Measurements from ENCODE around the gene SRSF2. TPM values are rescaled to one million over a fixed set of nuclear protein-coding genes. Genes with fewer than 3 reads are reported as not detected.
"Not testable (repeated sequence)": the region's sequence is repeated elsewhere in the genome, so short reads cannot be mapped to it uniquely, and the experiment has no call there.

The SRSF2 gene
- total RNA-seq, 1 donor = 375 TPM

DNA sequence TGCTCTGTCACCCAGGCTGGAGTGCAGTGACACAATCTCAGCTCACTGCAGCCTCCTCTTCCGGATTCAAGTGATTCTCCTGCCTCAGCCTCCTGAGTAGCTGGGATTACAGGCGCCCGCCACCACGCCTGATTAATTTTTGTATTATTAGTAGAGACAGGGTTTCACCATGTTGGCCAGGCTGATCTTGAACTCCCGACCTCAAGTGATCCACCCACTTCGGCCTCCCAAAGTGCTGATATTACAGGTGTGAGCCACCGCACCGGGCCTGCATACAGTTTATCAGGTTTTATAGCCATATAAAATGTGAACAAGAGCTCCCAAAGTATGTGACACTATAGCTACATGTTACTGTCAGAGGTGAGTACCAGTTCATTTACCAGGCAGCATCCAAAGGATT is 14.2 kb downstream of the SRSF2 start:
- not testable (repeated sequence) for DNase-seq (ENCODE audit: low read depth in 2 of 3, low spot score in 2 of 3)

DNA sequence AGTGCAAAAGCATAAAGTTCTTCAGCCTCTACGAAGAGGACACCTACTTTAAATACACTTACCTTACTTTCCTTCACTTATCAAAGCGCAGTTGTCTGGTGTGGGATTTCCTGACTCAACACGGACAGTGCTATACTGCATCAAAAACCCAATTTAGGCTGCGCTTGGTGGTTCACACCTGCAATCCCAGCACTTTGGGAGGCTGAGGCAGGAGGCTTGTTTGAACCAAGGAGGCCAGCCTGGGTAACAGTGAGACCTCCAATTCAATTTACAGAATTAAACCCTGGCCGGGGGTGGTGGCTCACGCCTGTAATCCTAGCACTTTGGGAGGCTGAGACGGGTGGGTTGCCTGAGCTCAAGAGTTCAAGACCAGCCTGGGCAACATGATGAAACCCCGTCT is 14.9 kb downstream of the SRSF2 start:
- DNase-seq (ENCODE audit: low read depth in 2 of 3, low spot score in 2 of 3) = no peak

DNA sequence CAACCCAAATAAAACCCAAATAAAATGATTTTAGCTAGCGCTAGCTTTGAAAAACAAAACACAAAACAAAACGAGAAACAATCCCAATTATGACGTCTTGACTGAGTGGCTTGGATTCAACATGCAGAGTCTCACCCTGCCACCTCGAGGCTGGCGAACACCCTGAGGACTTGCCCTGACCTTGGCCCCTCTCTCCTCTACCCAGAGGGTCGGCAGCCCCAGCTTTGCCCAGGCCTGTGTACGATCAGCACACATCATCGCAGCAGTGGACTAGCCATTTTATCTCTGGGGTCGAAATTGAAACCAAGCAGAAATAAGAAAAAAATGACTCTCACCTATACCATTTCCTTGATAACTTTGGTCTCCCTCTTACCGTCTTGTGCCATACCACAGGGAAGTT is 15.7 kb downstream of the SRSF2 start:
- DNase-seq (ENCODE audit: low read depth in 2 of 3, low spot score in 2 of 3) = no peak

DNA sequence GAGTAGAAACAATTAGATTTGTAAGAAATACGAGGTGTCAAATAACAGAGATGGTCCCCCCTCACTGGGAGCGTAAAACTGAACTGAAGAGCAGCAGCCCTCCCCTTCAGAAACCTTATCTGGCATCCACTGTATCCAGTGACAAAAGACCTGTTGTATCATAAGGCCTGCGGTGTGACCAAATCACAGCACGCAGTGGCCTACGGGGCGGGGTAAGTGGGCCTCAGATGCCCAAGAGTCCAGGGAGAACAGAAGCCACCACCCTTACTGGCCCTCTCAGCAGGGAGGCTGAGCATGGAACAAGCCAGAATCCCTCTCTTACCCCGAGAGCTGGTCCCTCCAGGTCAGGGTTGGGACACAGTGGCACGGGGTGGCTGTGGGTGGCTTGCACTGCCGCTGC is 16.2 kb downstream of the SRSF2 start:
- DNase-seq (ENCODE audit: low read depth in 2 of 3, low spot score in 2 of 3) = no peak

- no peak for DNase-seq (ENCODE audit: low read depth in 2 of 3, low spot score in 2 of 3)
Measured at GRCh38 chr17:76720211-76720610, 16.9 kb downstream of the SRSF2 start.

DNA sequence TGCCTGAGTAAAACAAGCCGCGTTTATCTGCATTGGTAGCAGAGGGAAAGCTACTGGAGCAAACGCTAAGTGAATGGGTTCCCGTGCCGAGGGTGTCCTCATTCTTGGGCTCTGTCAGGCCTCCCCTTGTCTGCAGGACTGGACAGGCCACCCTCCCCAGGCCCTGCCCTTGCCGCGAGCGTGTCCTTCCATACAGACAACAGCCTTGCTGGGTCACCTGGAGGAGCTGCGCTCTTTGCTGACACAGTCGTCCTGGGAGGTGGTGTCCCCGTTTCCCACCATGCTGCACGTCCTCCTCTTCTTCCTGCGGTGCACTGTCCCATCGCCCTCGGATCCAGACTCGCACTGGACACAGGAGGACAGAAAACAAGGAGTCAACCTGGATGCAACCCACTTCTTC is 18.6 kb downstream of the SRSF2 start:
- DNase-seq (ENCODE audit: low read depth in 2 of 3, low spot score in 2 of 3) = no peak

GRCh38 chr17:76716839-76717215 is 20.3 kb downstream of the SRSF2 start:
- DNase-seq (ENCODE audit: low read depth in 2 of 3, low spot score in 2 of 3) = no peak

- peak in 2 of 3 donors; percentile 78 to 84 for DNase-seq (ENCODE audit: low read depth in 2 of 3, low spot score in 2 of 3)
Measured at GRCh38 chr17:76716146-76716838, 20.8 kb downstream of the SRSF2 start.

- no peak for DNase-seq (ENCODE audit: low read depth in 2 of 3, low spot score in 2 of 3)
Measured at GRCh38 chr17:76715496-76715830, 21.7 kb downstream of the SRSF2 start.

DNA sequence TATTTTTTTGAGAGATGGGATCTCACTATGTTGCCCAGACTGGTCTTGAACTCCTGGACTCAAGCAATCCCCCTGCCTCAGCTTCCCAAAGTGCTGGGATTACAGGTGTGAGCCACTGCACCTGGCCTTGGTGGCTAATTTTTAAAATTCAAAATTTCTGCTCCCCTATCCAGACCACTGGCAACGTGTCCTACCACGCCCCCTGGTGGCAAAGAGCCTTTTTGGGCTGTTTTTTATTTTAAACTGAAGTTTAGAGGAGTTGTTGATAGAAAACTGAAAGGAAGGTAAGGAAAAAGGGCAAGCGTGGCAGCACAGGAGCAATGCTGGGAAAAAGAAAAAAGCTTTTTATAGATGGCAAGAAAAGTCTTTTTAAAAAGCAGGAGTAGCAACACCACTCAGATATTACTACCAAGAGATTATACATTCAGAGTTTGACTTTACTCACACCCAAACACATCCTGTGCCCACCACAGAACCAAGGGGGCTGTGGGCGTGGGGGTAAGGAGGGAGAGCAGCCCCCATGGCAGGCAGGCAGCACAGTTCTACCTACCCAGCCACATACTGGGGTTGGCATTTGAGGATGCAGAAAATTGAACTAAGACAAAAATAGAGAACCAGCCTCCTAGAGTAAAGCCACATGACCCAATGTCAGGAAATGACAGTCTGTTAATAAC is 22.2 kb downstream of the SRSF2 start:
- DNase-seq (ENCODE audit: low read depth in 2 of 3, low spot score in 2 of 3) = peak in 2 of 3 donors; percentile 61 to 79

- DNase-seq (ENCODE audit: low read depth in 2 of 3, low spot score in 2 of 3) = no peak
Measured at GRCh38 chr17:76714336-76714735, 22.8 kb downstream of the SRSF2 start.

DNA sequence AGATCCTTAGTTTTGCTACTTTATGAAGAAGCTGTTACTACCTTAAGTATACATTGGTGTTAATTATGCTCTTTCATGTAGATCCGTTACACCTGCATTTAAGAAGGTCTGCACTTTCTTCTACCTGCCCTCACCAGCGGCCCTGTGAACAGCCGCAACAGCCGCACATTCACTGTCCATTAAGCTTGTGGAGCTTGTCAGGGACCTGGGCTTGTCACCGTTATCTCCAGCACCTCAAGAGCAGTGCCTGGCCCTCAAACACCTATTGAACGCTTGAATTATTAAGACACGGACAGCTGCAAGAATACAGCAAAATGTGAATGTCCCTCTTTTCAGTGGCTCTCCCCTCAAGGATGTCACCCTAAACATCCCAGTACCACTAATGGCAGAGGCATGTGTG is 23.4 kb downstream of the SRSF2 start:
- no peak for DNase-seq (ENCODE audit: low read depth in 2 of 3, low spot score in 2 of 3)

DNA sequence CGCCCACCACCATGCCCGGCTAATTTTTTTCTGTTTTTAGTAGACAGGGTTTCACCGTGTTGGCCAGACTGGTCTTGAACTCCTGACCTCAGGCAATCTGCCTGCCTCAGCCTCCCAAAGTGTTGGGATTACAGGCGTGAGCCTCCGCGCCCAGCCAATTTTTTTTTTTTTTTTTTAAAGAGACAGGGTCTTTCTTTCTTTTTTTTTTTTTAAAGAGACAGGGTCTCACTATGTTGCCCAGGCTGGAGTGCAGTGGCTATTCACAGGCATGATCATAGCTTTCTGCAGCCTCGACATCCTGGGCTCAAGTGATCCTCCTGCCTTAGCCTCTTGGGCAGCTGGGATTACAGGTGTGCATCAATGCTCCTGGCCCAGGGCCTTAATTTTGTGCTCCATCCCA is 24.8 kb downstream of the SRSF2 start:
- not testable (repeated sequence) for DNase-seq (ENCODE audit: low read depth in 2 of 3, low spot score in 2 of 3)

- peak in 2 of 3 donors; percentile 60 to 71 for DNase-seq (ENCODE audit: low read depth in 2 of 3, low spot score in 2 of 3)
Measured at GRCh38 chr17:76710863-76711611, 26.1 kb downstream of the SRSF2 start, which contains the start of gene MXRA7. MXRA7 (minus strand) TSS chr17:76710965; CDS start chr17:76710946, 19 bp downstream.

DNA sequence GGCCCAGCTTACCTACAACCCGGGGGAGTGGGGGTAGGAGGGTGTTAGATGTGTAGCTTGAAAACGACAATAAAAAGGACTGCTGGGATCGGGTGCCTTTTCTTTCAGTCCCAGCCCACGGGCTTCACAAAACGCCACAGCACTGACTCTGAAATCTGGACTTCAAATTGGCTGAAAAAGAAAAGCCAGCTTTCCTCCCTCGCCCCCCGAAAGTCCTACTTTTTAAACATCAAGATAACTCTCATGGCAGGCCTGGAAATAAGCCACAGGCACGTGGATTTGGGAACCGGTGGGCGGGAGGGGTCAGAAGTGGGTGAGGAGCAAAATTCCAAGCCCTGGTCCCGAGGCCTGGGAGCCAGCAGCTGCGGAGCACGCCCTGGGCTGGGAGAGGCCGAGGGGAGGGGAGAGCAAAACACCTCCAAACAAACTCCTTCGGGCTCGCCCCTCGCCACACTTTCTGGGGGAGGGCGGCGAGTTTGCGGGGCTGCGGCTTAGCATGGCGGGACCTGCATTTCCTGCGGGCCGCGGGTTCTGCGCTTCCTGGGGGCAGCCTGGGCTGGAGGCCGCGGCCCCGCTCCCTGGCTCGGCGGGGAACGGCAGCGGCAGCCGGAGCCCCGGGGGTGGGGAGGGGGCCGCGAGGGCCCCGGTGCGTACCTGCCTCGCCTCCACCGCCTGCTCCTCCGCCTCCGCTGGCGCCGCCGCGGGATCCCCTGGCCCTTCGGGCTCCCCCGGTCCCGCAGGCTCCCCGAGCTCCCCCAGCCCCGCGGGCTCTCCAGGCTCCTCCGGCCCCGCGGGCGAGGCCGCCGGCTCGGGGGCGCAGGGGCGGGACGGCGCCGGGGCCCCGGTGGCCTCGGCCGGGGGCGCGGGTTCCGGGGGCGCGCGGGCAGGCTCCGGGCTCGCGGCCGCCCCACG is 26.9 kb downstream of the SRSF2 start:
- not testable (repeated sequence) for DNase-seq (ENCODE audit: low read depth in 2 of 3, low spot score in 2 of 3)

DNA sequence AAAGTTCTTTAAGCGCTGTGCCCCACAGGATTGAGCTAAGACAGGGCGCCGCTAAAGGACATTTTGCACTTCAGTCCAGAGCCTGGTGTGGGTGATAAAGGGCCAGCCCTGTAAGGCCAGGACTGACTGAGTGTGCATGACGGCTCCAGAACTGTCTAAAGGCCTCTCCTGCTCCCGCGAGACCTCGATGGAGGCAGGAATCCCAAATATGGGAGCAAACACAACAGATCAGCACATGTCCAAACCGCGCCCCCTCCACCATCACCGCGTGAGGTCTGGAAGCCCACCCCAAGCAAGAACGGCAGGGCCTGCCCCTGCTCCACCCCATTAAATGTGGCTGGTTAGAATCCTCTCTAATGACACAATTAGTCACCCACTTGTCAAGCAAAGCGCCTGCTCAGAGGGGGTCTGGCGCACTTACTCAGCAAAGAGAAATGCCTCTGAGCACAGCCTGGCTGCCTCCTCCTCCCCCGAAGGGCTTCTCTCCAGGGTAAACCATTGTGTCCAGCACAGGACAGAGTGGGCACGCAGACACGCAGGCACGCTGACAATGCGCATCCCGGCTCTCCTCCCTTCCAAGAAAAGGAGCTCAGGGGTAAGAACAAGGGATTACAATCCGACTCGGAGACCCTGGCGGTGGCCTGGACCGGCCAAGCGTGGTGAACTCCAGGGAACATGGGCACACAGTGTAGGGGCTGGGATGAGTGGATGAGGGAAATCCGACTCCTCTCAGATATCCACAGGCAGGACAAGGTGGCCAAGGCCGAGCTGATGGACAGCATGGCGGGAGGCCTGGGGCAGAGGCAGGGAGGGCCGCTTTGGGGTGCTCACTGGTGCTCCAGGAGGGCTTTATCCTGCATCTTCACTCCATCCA is 27.8 kb downstream of the SRSF2 start:
- DNase-seq (ENCODE audit: low read depth in 2 of 3, low spot score in 2 of 3) = no peak

DNA sequence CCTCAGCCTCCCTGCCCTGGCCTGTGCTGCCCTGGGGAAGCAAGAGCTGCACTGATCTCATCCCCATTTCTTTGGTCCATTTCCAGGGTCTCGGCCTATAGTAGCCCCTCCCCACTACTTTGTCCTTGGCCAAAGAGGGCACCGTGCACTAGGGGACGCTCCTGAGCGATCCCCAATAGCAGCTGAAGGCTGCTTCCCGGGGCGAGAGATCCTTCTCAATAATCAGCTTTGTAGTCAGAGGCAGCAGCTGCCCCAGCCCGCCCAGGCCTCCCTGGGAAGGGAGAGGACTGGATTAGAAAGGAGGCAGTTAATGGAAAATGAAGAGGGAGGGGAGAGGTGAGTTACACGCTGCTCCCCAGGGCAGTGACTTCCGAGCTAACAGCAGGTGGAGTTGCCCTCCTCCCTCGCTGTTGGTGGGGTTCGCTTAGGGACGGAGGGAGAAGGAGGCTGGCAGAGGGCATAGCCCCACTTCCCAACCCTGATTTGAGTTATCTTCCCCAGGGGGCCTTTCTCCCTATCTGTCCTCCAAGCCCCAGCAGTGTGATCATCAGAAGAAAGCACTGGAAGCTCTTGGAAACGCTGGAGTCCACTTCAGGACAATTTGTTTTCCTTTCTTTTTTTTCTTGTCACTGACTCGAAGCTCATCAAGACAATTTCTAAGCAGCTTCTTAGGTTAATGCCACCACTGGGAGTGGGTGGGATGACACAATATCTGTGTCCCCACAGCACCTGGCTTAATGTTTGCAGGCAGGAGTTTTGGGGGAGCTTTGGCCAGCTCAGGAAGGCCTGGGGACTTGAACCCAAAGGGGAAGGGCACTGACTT is 28.9 kb downstream of the SRSF2 start:
- DNase-seq (ENCODE audit: low read depth in 2 of 3, low spot score in 2 of 3) = no peak

GRCh38 chr17:76706817-76707216 is 30.3 kb downstream of the SRSF2 start:
- DNase-seq (ENCODE audit: low read depth in 2 of 3, low spot score in 2 of 3) = no peak

- no peak for DNase-seq (ENCODE audit: low read depth in 2 of 3, low spot score in 2 of 3)
Measured at GRCh38 chr17:76704805-76705204, 32.3 kb downstream of the SRSF2 start.
